Measurements from ENCODE around the gene MYO1H.
"Not testable (repeated sequence)": the region's sequence is repeated elsewhere in the genome, so short reads cannot be mapped to it uniquely, and the experiment has no call there.

MYO1H gene

GRCh38 chr12:109308534-109309380 is 38.9 kb upstream of the MYO1H start, which contains the start of gene FOXN4:
Gene FOXN4, minus strand, starts transcription at chr12:109309284. Its CDS starts 963 bp downstream, at chr12:109308321.
- no peaks in the 10 kb centered on the region for H3K36me3 ChIP-seq (ENCODE audit: insufficient read depth, low read length)
- H3K9me3 ChIP-seq (ENCODE audit: low read depth, low read length): no peaks in the 10 kb centered on the region
- no peak within 1 kb of the TSS for H3K27ac ChIP-seq
- TF ChIP-seq EZH2 (IDR thresholded peaks at IDR 0.05) (no peak), POLR2AphosphoS5 (IDR thresholded peaks at IDR 0.05; ENCODE audit: borderline replicate concordance, low read depth, low read length) (no peak), FOXP2 (optimal IDR thresholded peaks at IDR 0.05; ENCODE audit: control extremely low read depth, extremely low read length, insufficient read depth) (no peak)
- peak within 1 kb of the TSS; percentile 78 for H3K4me3 ChIP-seq
- H3K9ac ChIP-seq (ENCODE audit: insufficient read length): no peak within 1 kb of the TSS
- no peak for DNase-seq (ENCODE audit: low read depth, low spot score)

GRCh38 chr12:109309381-109310246 is 38.1 kb upstream of the MYO1H start:
- Histone ChIP-seq H3K9ac (ENCODE audit: insufficient read length) (no peak overlapping the region), H3K9me3 (ENCODE audit: low read depth, low read length) (no peaks in the 10 kb centered on the region), H3K4me3 (peak overlapping the region; percentile 78), H3K36me3 (ENCODE audit: insufficient read depth, low read length) (no peaks in the 10 kb centered on the region), H3K27ac (no peak overlapping the region)
- no peak for TF ChIP-seq EZH2 (IDR thresholded peaks at IDR 0.05)
- no peak for TF ChIP-seq POLR2AphosphoS5 (IDR thresholded peaks at IDR 0.05; ENCODE audit: borderline replicate concordance, low read depth, low read length)
- no peak for TF ChIP-seq FOXP2 (optimal IDR thresholded peaks at IDR 0.05; ENCODE audit: control extremely low read depth, extremely low read length, insufficient read depth)
- no peak for DNase-seq (ENCODE audit: low read depth, low spot score)

- peak overlapping the region; percentile 74 for H3K4me3 ChIP-seq
- DNase-seq (ENCODE audit: low read depth, low spot score): no peak
- H3K27ac ChIP-seq: no peak overlapping the region
- H3K36me3 ChIP-seq (ENCODE audit: insufficient read depth, low read length): no peaks in the 10 kb centered on the region
- H3K9me3 ChIP-seq (ENCODE audit: low read depth, low read length): no peaks in the 10 kb centered on the region
- TF ChIP-seq POLR2AphosphoS5 (IDR thresholded peaks at IDR 0.05; ENCODE audit: borderline replicate concordance, low read depth, low read length) (no peak), EZH2 (IDR thresholded peaks at IDR 0.05) (no peak), FOXP2 (optimal IDR thresholded peaks at IDR 0.05; ENCODE audit: control extremely low read depth, extremely low read length, insufficient read depth) (no peak)
- H3K9ac ChIP-seq (ENCODE audit: insufficient read length): no peak overlapping the region
Measured at GRCh38 chr12:109310247-109311125, 37.2 kb upstream of the MYO1H start.

- not testable (repeated sequence) for H3K9me3 ChIP-seq (ENCODE audit: low read depth, low read length); H3K4me3 ChIP-seq; H3K27ac ChIP-seq; H3K9ac ChIP-seq (ENCODE audit: insufficient read length); H3K36me3 ChIP-seq (ENCODE audit: insufficient read depth, low read length); DNase-seq (ENCODE audit: low read depth, low spot score)
Measured at GRCh38 chr12:109321294-109321693, 26.4 kb upstream of the MYO1H start.

GRCh38 chr12:109329003-109329402 is 18.7 kb upstream of the MYO1H start:
- no peak overlapping the region for H3K4me3 ChIP-seq
- no peak overlapping the region for H3K9ac ChIP-seq (ENCODE audit: insufficient read length)
- H3K9me3 ChIP-seq (ENCODE audit: low read depth, low read length): no peaks in the 10 kb centered on the region
- H3K27ac ChIP-seq: no peak overlapping the region
- no peaks in the 10 kb centered on the region for H3K36me3 ChIP-seq (ENCODE audit: insufficient read depth, low read length)
- TF ChIP-seq POLR2AphosphoS5 (IDR thresholded peaks at IDR 0.05; ENCODE audit: borderline replicate concordance, low read depth, low read length) (no peak), EZH2 (IDR thresholded peaks at IDR 0.05) (no peak), FOXP2 (optimal IDR thresholded peaks at IDR 0.05; ENCODE audit: control extremely low read depth, extremely low read length, insufficient read depth) (no peak)
- DNase-seq (ENCODE audit: low read depth, low spot score): no peak

GRCh38 chr12:109329686-109330085 is 18.0 kb upstream of the MYO1H start:
- no peak for DNase-seq (ENCODE audit: low read depth, low spot score)
- Histone ChIP-seq H3K4me3 (no peak overlapping the region), H3K9ac (ENCODE audit: insufficient read length) (no peak overlapping the region), H3K36me3 (ENCODE audit: insufficient read depth, low read length) (no peaks in the 10 kb centered on the region), H3K27ac (no peak overlapping the region), H3K9me3 (ENCODE audit: low read depth, low read length) (no peaks in the 10 kb centered on the region)
- TF ChIP-seq POLR2AphosphoS5 (IDR thresholded peaks at IDR 0.05; ENCODE audit: borderline replicate concordance, low read depth, low read length) (no peak), EZH2 (IDR thresholded peaks at IDR 0.05) (no peak), FOXP2 (optimal IDR thresholded peaks at IDR 0.05; ENCODE audit: control extremely low read depth, extremely low read length, insufficient read depth) (no peak)

GRCh38 chr12:109330282-109331230 is 17.1 kb upstream of the MYO1H start:
- Histone ChIP-seq H3K4me3 (no peak overlapping the region), H3K27ac (no peak overlapping the region), H3K9ac (ENCODE audit: insufficient read length) (no peak overlapping the region), H3K9me3 (ENCODE audit: low read depth, low read length) (no peaks in the 10 kb centered on the region), H3K36me3 (ENCODE audit: insufficient read depth, low read length) (no peaks in the 10 kb centered on the region)
- TF ChIP-seq FOXP2 (optimal IDR thresholded peaks at IDR 0.05; ENCODE audit: control extremely low read depth, extremely low read length, insufficient read depth) (no peak), POLR2AphosphoS5 (IDR thresholded peaks at IDR 0.05; ENCODE audit: borderline replicate concordance, low read depth, low read length) (no peak), EZH2 (IDR thresholded peaks at IDR 0.05) (no peak)
- DNase-seq (ENCODE audit: low read depth, low spot score): no peak

Data from SK-N-MC (cell line).